ENCODE results near the gene SWI5.
A peak's percentile ranks its signal among the peaks of the same experiment; 100 is the strongest.
"Not testable (repeated sequence)": the region's sequence is repeated elsewhere in the genome, so short reads cannot be mapped to it uniquely, and the experiment has no call there.

Gene SWI5

GRCh38 chr9:128276008-128276573 lies at the start of gene SWI5:
Gene SWI5, plus strand, starts transcription at chr9:128276276.
- peak; percentile 99 for DNase-seq

- no peak for DNase-seq
Observed at GRCh38 chr9:128226412-128226801, 49.7 kb upstream of the SWI5 start.

- not testable (repeated sequence) for DNase-seq
Observed at GRCh38 chr9:128230897-128231296, 45.2 kb upstream of the SWI5 start.

- DNase-seq: no peak
Observed at GRCh38 chr9:128231638-128232527, 44.2 kb upstream of the SWI5 start.

- DNase-seq: no peak
Observed at GRCh38 chr9:128232528-128233428, 43.3 kb upstream of the SWI5 start.

- DNase-seq: no peak
Observed at GRCh38 chr9:128233817-128234406, 42.2 kb upstream of the SWI5 start.

- DNase-seq: no peak
Observed at GRCh38 chr9:128242124-128242523, 34.0 kb upstream of the SWI5 start.

GRCh38 chr9:128242828-128243214 lies 33.3 kb upstream of the SWI5 start:
- no peak for DNase-seq

GRCh38 chr9:128243215-128244018 lies 32.7 kb upstream of the SWI5 start:
- no peak for DNase-seq

- DNase-seq: no peak
Observed at GRCh38 chr9:128244091-128244836, 31.8 kb upstream of the SWI5 start.

- DNase-seq: peak; percentile 57
Observed at GRCh38 chr9:128244837-128245231, 31.2 kb upstream of the SWI5 start.

GRCh38 chr9:128245421-128246151 lies 30.5 kb upstream of the SWI5 start:
- DNase-seq: peak; percentile 81

GRCh38 chr9:128246471-128246870 lies 29.6 kb upstream of the SWI5 start:
- DNase-seq: peak; percentile 9

- no peak for DNase-seq
Observed at GRCh38 chr9:128247226-128247803, 28.8 kb upstream of the SWI5 start.

GRCh38 chr9:128249558-128249907 lies 26.5 kb upstream of the SWI5 start:
- no peak for DNase-seq

- DNase-seq: no peak
Observed at GRCh38 chr9:128249908-128250838, 25.9 kb upstream of the SWI5 start.

GRCh38 chr9:128250839-128251731 lies 25.0 kb upstream of the SWI5 start:
- DNase-seq: no peak

- no peak for DNase-seq
Observed at GRCh38 chr9:128251732-128252100, 24.4 kb upstream of the SWI5 start.
